ENCODE measurements around the gene HIVEP3. TPM values are rescaled to one million over a fixed set of nuclear protein-coding genes. Genes with fewer than 3 reads are reported as not detected.
A peak's percentile ranks its signal among the peaks of the same experiment; 100 is the strongest.

The HIVEP3 gene
- total RNA-seq, 1 experiment from 2014 or later: 6.0 TPM

DNA sequence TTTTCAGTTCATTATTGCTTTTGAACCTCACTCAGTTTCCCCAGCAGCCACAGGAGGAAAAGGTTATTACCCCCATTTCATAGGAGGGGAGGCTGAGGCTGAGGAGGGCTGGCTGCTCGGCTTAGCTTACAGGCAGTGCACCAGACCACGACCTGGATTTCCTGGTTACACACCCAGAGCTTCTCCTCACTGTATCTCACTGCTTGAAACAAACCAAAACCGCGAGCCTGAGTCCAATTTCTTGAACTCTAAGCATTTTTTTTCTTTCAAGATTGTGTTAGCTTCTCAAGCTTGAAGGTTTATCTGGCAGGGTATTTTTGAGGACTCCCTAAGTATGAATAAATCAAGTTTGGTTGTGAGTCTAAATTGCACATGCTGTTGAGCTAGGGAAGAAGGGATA is 245.3 kb downstream of the HIVEP3 start:
- BruUV-seq (replicated peaks): no TSS peak

DNA sequence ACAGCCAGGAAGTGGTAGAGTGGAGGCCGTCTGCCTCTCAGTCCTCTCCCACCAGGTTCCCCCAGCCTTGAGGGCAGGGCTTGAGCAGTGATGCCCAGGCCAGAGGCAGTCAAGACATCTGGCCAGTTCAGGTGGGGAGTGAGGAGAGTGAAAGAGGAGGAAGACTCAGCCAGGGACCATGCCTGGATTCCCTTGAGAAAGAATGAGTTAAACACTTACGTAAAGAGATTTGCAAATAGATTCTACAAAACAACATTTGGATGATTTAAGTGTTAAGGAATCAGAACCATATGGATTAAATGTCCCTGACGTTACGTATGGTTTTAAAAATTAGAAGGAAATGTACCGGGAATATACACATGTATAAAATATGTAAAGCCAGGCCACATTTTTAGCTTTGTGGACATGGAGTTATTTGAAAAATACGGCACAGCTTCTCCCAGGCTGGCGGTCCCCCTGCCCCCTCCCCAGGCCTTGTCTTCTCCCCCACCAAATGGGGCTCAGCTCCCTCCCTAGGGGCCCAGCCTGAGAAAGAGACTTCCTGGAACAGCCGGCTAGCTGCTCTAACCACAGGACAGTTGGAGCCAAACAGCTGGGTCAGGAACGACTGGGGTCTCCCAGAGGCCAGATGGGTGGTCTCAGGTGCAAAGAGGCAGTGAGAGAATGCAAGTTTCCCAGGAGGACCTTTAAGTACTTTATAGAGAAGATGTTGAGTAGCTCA is 245.9 kb downstream of the HIVEP3 start:
- ATAC-seq (peak; percentile 20; the same call in 1 of the 2 replicates), DNase-seq (ENCODE audit: low read depth, low spot score) (no peak)
- H3K27me3 ChIP-seq (ENCODE audit: control insufficient read depth, insufficient read depth, low read length): no peaks in the 10 kb centered on the region
- intact Hi-C loops (cut with micrococcal nuclease; ENCODE audit: unreplicated experiment) (no loop called here), in situ Hi-C loops (cut with HindIII; ENCODE audit: low pct_unique_long_range_greater_than_20kb, low sequenced_read_pairs) (no loop called here)
- no peak for TF ChIP-seq SIN3A (IDR thresholded peaks at IDR 0.05; ENCODE audit: borderline replicate concordance, insufficient read depth, low read depth, low read length)
- TF ChIP-seq, protein P1, sequence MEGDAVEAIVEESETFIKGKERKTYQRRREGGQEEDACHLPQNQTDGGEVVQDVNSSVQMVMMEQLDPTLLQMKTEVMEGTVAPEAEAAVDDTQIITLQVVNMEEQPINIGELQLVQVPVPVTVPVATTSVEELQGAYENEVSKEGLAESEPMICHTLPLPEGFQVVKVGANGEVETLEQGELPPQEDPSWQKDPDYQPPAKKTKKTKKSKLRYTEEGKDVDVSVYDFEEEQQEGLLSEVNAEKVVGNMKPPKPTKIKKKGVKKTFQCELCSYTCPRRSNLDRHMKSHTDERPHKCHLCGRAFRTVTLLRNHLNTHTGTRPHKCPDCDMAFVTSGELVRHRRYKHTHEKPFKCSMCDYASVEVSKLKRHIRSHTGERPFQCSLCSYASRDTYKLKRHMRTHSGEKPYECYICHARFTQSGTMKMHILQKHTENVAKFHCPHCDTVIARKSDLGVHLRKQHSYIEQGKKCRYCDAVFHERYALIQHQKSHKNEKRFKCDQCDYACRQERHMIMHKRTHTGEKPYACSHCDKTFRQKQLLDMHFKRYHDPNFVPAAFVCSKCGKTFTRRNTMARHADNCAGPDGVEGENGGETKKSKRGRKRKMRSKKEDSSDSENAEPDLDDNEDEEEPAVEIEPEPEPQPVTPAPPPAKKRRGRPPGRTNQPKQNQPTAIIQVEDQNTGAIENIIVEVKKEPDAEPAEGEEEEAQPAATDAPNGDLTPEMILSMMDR (IDR thresholded peaks at IDR 0.05): no peak
- TF ChIP-seq, protein P2, sequence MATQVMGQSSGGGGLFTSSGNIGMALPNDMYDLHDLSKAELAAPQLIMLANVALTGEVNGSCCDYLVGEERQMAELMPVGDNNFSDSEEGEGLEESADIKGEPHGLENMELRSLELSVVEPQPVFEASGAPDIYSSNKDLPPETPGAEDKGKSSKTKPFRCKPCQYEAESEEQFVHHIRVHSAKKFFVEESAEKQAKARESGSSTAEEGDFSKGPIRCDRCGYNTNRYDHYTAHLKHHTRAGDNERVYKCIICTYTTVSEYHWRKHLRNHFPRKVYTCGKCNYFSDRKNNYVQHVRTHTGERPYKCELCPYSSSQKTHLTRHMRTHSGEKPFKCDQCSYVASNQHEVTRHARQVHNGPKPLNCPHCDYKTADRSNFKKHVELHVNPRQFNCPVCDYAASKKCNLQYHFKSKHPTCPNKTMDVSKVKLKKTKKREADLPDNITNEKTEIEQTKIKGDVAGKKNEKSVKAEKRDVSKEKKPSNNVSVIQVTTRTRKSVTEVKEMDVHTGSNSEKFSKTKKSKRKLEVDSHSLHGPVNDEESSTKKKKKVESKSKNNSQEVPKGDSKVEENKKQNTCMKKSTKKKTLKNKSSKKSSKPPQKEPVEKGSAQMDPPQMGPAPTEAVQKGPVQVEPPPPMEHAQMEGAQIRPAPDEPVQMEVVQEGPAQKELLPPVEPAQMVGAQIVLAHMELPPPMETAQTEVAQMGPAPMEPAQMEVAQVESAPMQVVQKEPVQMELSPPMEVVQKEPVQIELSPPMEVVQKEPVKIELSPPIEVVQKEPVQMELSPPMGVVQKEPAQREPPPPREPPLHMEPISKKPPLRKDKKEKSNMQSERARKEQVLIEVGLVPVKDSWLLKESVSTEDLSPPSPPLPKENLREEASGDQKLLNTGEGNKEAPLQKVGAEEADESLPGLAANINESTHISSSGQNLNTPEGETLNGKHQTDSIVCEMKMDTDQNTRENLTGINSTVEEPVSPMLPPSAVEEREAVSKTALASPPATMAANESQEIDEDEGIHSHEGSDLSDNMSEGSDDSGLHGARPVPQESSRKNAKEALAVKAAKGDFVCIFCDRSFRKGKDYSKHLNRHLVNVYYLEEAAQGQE (IDR thresholded peaks at IDR 0.05; ENCODE audit: insufficient read depth in 1 of 2, low read depth in 2 of 2, low read length in 1 of 2): no peak
- TF ChIP-seq POLR2AphosphoS5 (IDR thresholded peaks at IDR 0.05; ENCODE audit: low read depth, low read length): no peak
- TF ChIP-seq TCF7L2 (IDR thresholded peaks at IDR 0.05; ENCODE audit: low read depth, low read length): no peak
- no TSS peak for BruUV-seq (replicated peaks)
- H3K4me3 ChIP-seq (ENCODE audit: low read depth in 2 of 2, low read length in 2 of 2): no peak overlapping the region
- ChIA-PET CTCF (interaction anchor here (0.7 kb wide), 1 partner anchor 465 kb away, joined by 3 read pairs; no protein-coding TSS in a partner anchor), POLR2A (no interaction called here)
- H3K9me3 ChIP-seq (ENCODE audit: control insufficient read depth, insufficient read depth, low read depth, low read length): no peaks in the 10 kb centered on the region
- peaks cover 9% of the 10 kb centered on the region for H3K4me1 ChIP-seq (ENCODE audit: control insufficient read depth, insufficient read depth, low read length)
- H3K36me3 ChIP-seq (ENCODE audit: control insufficient read depth, insufficient read depth, low read length): no peaks in the 10 kb centered on the region
- H3K27ac ChIP-seq (ENCODE audit: low read length): peak overlapping the region; percentile 39; the same call in 1 of the 2 replicates

More for the DNA sequence above, 245.3 kb downstream of the HIVEP3 start:
- in situ Hi-C loops (cut with HindIII; ENCODE audit: low pct_unique_long_range_greater_than_20kb, low sequenced_read_pairs) (no loop called here), intact Hi-C loops (cut with micrococcal nuclease; ENCODE audit: unreplicated experiment) (no loop called here)
- TF ChIP-seq TCF7L2 (IDR thresholded peaks at IDR 0.05; ENCODE audit: low read depth, low read length) (no peak), SIN3A (IDR thresholded peaks at IDR 0.05; ENCODE audit: borderline replicate concordance, insufficient read depth, low read depth, low read length) (no peak), POLR2AphosphoS5 (IDR thresholded peaks at IDR 0.05; ENCODE audit: low read depth, low read length) (no peak)
- TF ChIP-seq, protein P2 (IDR thresholded peaks at IDR 0.05; ENCODE audit: insufficient read depth in 1 of 2, low read depth in 2 of 2, low read length in 1 of 2): no peak
- TF ChIP-seq, protein P1 (IDR thresholded peaks at IDR 0.05): no peak
- no peak for DNase-seq (ENCODE audit: low read depth, low spot score)
- no peak overlapping the region for H3K27ac ChIP-seq (ENCODE audit: low read length)
- H3K36me3 ChIP-seq (ENCODE audit: control insufficient read depth, insufficient read depth, low read length): no peaks in the 10 kb centered on the region
- no peak for ATAC-seq
- CTCF ChIA-PET: no interaction called here
- H3K9me3 ChIP-seq (ENCODE audit: control insufficient read depth, insufficient read depth, low read depth, low read length): no peaks in the 10 kb centered on the region
- no peaks in the 10 kb centered on the region for H3K27me3 ChIP-seq (ENCODE audit: control insufficient read depth, insufficient read depth, low read length)
- peaks cover 9% of the 10 kb centered on the region for H3K4me1 ChIP-seq (ENCODE audit: control insufficient read depth, insufficient read depth, low read length)
- H3K4me3 ChIP-seq (ENCODE audit: low read depth in 2 of 2, low read length in 2 of 2): no peak overlapping the region
- POLR2A ChIA-PET: no interaction called here

Data from Panc1 (cell line).